ENCODE data around the gene ALX4. TPM values are rescaled to one million over a fixed set of nuclear protein-coding genes. Genes with fewer than 3 reads are reported as not detected.
A peak's percentile ranks its signal among the peaks of the same experiment; 100 is the strongest.

ALX4 gene
- total and polyA plus RNA-seq, 9 of the 15 experiments (the other 6 are each of a cell fraction or from before 2014, with no cell fraction given): 0.07 to 1.2 (median 0.33) TPM

DNA sequence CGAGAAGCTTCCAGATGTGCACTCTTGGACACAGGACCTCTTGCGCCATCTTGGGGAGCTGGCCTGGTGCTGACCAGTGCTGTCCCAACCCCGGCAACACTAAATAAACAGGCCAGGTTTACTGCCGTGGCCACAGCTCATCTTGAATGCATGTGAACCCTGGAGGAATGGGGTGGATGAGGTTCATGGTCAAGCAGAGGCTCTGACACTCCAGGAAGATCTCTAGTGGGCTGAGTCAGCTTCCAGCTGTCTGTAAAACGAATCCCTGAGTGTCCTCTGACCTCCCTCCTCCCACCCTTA lies 51.8 kb downstream of the ALX4 start (continued):
- TF ChIP-seq BCLAF1 (IDR thresholded peaks at IDR 0.05; ENCODE audit: borderline replicate concordance in 1 of 2, control insufficient read depth in 1 of 2, low read depth in 2 of 2, low read length in 1 of 2): no peak
- TF ChIP-seq, protein P1, sequence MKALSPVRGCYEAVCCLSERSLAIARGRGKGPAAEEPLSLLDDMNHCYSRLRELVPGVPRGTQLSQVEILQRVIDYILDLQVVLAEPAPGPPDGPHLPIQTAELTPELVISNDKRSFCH (CRISPR knock-in tag; IDR thresholded peaks at IDR 0.05): no peak
- TF ChIP-seq, protein P1 (tag; IDR thresholded peaks at IDR 0.05): no peak
- TF ChIP-seq POLR3A (IDR thresholded peaks at IDR 0.05; ENCODE audit: borderline replicate concordance, extremely low read depth, insufficient read depth, insufficient read length): no peak

- H3K27me3 ChIP-seq (ENCODE audit: control insufficient read depth in 2 of 2, insufficient read depth in 2 of 2, low read length in 2 of 2): no peaks in the 10 kb centered on the region
- H3K9me3 ChIP-seq (replicated peaks; ENCODE audit: control insufficient read depth, insufficient read depth, low read depth, low read length): peaks cover 4% of the 10 kb centered on the region; the same call in 1 of the 2 replicates
- FAIRE-seq: no peak
- H3K4me1 ChIP-seq (replicated peaks in 1 of 2; ENCODE audit: control insufficient read depth in 2 of 2, insufficient read depth in 2 of 2, low read length in 2 of 2): peaks cover 3 to 18% of the 10 kb centered on the region in 2 experiments
- H4K20me1 ChIP-seq (replicated peaks; ENCODE audit: control insufficient read depth, insufficient read depth, low read length): no peaks in the 10 kb centered on the region
- no peaks in the 10 kb centered on the region for H3K9me1 ChIP-seq (ENCODE audit: control insufficient read depth, insufficient read depth, low read length)
- TF ChIP-seq ILF3 (IDR thresholded peaks at IDR 0.05; ENCODE audit: borderline replicate concordance): no peak
- TF ChIP-seq TCF7L2 (IDR thresholded peaks at IDR 0.05; ENCODE audit: low read depth, low read length): no peak
- 0 out of 2 replicates have a peak, but pooled peaks have one; percentile 16 for TF ChIP-seq EHMT2 (IDR thresholded peaks at IDR 0.05)
- TF ChIP-seq ZNF282 (CRISPR knock-in tag; IDR thresholded peaks at IDR 0.05): no peak
- no peak overlapping the region for H2AFZ ChIP-seq (ENCODE audit: low read depth, low read length)
- no peak overlapping the region for H3K27ac ChIP-seq (ENCODE audit: extremely low read depth, low read depth, low read length)
- no peak overlapping the region for H3K4me2 ChIP-seq (ENCODE audit: insufficient read depth, low read length)
- no TSS peak for BruUV-seq (replicated peaks)
- DNase-seq (ENCODE audit: extremely low read depth in 1 of 4, low spot score in 3 of 4): no peak
- POLR2A ChIA-PET: interaction anchor here (0.6 to 3.0 kb wide), 5 partner anchors 9 to 224 kb away, joined by 3 to 16 read pairs (median 4); no protein-coding TSS in a partner anchor
- no peak for ATAC-seq
- in situ Hi-C loops (cut with MboI): no loop called here
- H3K79me2 ChIP-seq (ENCODE audit: control insufficient read depth, insufficient read depth, low read length): no peaks in the 10 kb centered on the region
- no peaks in the 10 kb centered on the region for H3K36me3 ChIP-seq (ENCODE audit: control insufficient read depth, insufficient read depth, low read length)
- WGBS (ENCODE audit: insufficient coverage, low coverage, missing lambda C conversion rate): 89% methylated on average over 8 of the region's 8 CpGs
- no peak overlapping the region for H3K9ac ChIP-seq (ENCODE audit: insufficient read depth in 1 of 2, low read depth in 2 of 2, low read length in 2 of 2)
- no peak overlapping the region for H3K4me3 ChIP-seq
- intact Hi-C loops (cut with micrococcal nuclease): loop anchor here (5.0 kb wide), 1 partner anchor 125 kb away; no protein-coding TSS in a partner anchor
- CTCF ChIA-PET (ENCODE audit: low intra/inter-chr PET ratio): interaction anchor here (1.1 kb wide), 1 partner anchor 124 kb away, joined by 3 read pairs; no protein-coding TSS in a partner anchor
Measured at GRCh38 chr11:44257338-44258189, 52.4 kb downstream of the ALX4 start.
